Dendritic cell treated with granulocyte-macrophage colony-stimulating factor and Interleukin-4, amounts not matched to agents 40 ng/mL and 50 ng/mL, for 4 days (primary cell): ENCODE measurements around the gene PDE6G.

Source experiments
- H3K27ac Mint-ChIP-seq: one replicate; pipeline ENCODE4 v1.8.0; 2022; ENCODE audit warnings: mild to moderate bottlenecking, mixed read lengths
- H3K27me3 Mint-ChIP-seq: one replicate; pipeline ENCODE4 v1.8.0; 2022; ENCODE audit warnings: mild to moderate bottlenecking, mixed read lengths
- H3K36me3 Mint-ChIP-seq: one replicate; pipeline ENCODE4 v1.8.0; 2022; ENCODE audit warnings: low read depth, mixed read lengths
- H3K4me1 Mint-ChIP-seq: one replicate; pipeline ENCODE4 v1.8.0; 2022; ENCODE audit warnings: low read depth, mixed read lengths
- H3K4me3 Mint-ChIP-seq: one replicate; pipeline ENCODE4 v1.8.0; 2022; ENCODE audit warnings: mild to moderate bottlenecking, moderate library complexity, mixed read lengths
- H3K9me3 Mint-ChIP-seq: one replicate; pipeline ENCODE4 v1.8.0; 2022; ENCODE audit warnings: mixed read lengths
- intact Hi-C: fragments of 100-400 bp; cut with micrococcal nuclease; formaldehyde crosslinking; loops from one replicate; pipeline ENCODE4 v1.15.0; 2022

Gene PDE6G

GRCh38 chr17:81660441-81660840 lies 4.1 kb upstream of the PDE6G start:
- Mint-ChIP-seq H3K4me3 (no peak overlapping the region), H3K4me1 (peaks cover 28% of the 10 kb centered on the region), H3K27ac (no peak overlapping the region), H3K27me3 (no peaks in the 10 kb centered on the region), H3K9me3 (no peaks in the 10 kb centered on the region), H3K36me3 (peaks cover 16% of the 10 kb centered on the region)
- intact Hi-C loops = no loop called here

GRCh38 chr17:81659038-81659437 lies 2.7 kb upstream of the PDE6G start:
- Mint-ChIP-seq H3K27me3 (peaks cover 6% of the 10 kb centered on the region), H3K4me1 (peaks cover 31% of the 10 kb centered on the region), H3K36me3 (peaks cover 2% of the 10 kb centered on the region), H3K4me3 (no peak overlapping the region), H3K27ac (no peak overlapping the region), H3K9me3 (no peaks in the 10 kb centered on the region)
- intact Hi-C loops = no loop called here

- H3K27me3 Mint-ChIP-seq = peaks cover 16% of the 10 kb centered on the region
- peak overlapping the region; percentile 69 for H3K27ac Mint-ChIP-seq
- no peaks in the 10 kb centered on the region for H3K9me3 Mint-ChIP-seq
- H3K36me3 Mint-ChIP-seq = no peaks in the 10 kb centered on the region
- H3K4me1 Mint-ChIP-seq = peaks cover 44% of the 10 kb centered on the region
- intact Hi-C loops = no loop called here
- no peak overlapping the region for H3K4me3 Mint-ChIP-seq
These were observed 493 bp upstream of the PDE6G start for GRCh38 chr17:81656835-81657234.

- Mint-ChIP-seq H3K27ac (peak overlapping the region; percentile 69), H3K36me3 (no peaks in the 10 kb centered on the region), H3K4me1 (peaks cover 44% of the 10 kb centered on the region), H3K4me3 (no peak overlapping the region), H3K9me3 (no peaks in the 10 kb centered on the region), H3K27me3 (peaks cover 16% of the 10 kb centered on the region)
- intact Hi-C loops = no loop called here
These were observed 794 bp downstream of the PDE6G start for GRCh38 chr17:81655378-81656117.

GRCh38 chr17:81652906-81653771 lies 3.2 kb downstream of the PDE6G start:
- Mint-ChIP-seq H3K27ac (peak overlapping the region; percentile 77), H3K36me3 (no peaks in the 10 kb centered on the region), H3K9me3 (no peaks in the 10 kb centered on the region), H3K4me1 (peaks cover 44% of the 10 kb centered on the region), H3K4me3 (peak overlapping the region; percentile 70), H3K27me3 (peaks cover 34% of the 10 kb centered on the region)
- intact Hi-C loops = no loop called here

- peaks cover 46% of the 10 kb centered on the region for H3K27me3 Mint-ChIP-seq
- no peaks in the 10 kb centered on the region for H3K9me3 Mint-ChIP-seq
- no peaks in the 10 kb centered on the region for H3K36me3 Mint-ChIP-seq
- H3K4me3 Mint-ChIP-seq = no peak overlapping the region
- H3K27ac Mint-ChIP-seq = no peak overlapping the region
- intact Hi-C loops = no loop called here
- H3K4me1 Mint-ChIP-seq = peaks cover 35% of the 10 kb centered on the region
These were observed 4.7 kb downstream of the PDE6G start for GRCh38 chr17:81651692-81652091.

- H3K4me1 Mint-ChIP-seq = peaks cover 27% of the 10 kb centered on the region
- H3K4me3 Mint-ChIP-seq = no peak overlapping the region
- H3K27ac Mint-ChIP-seq = no peak overlapping the region
- no peaks in the 10 kb centered on the region for H3K9me3 Mint-ChIP-seq
- no peaks in the 10 kb centered on the region for H3K36me3 Mint-ChIP-seq
- intact Hi-C loops = no loop called here
- peaks cover 54% of the 10 kb centered on the region for H3K27me3 Mint-ChIP-seq
These were observed 5.4 kb downstream of the PDE6G start for GRCh38 chr17:81650951-81651350.

- Mint-ChIP-seq H3K4me1 (peaks cover 16% of the 10 kb centered on the region), H3K4me3 (no peak overlapping the region), H3K9me3 (no peaks in the 10 kb centered on the region), H3K27me3 (peaks cover 57% of the 10 kb centered on the region), H3K36me3 (no peaks in the 10 kb centered on the region), H3K27ac (no peak overlapping the region)
- intact Hi-C loops = no loop called here
These were observed 7.6 kb downstream of the PDE6G start for GRCh38 chr17:81648707-81649085.

GRCh38 chr17:81648013-81648706 lies 8.2 kb downstream of the PDE6G start:
- intact Hi-C loops = no loop called here
- Mint-ChIP-seq H3K4me3 (no peak overlapping the region), H3K36me3 (no peaks in the 10 kb centered on the region), H3K27me3 (peaks cover 52% of the 10 kb centered on the region), H3K27ac (no peak overlapping the region), H3K4me1 (peaks cover 11% of the 10 kb centered on the region), H3K9me3 (no peaks in the 10 kb centered on the region)

- intact Hi-C loops = no loop called here
- Mint-ChIP-seq H3K4me1 (peaks cover 7% of the 10 kb centered on the region), H3K36me3 (no peaks in the 10 kb centered on the region), H3K27ac (no peak overlapping the region), H3K9me3 (no peaks in the 10 kb centered on the region), H3K27me3 (peaks cover 50% of the 10 kb centered on the region), H3K4me3 (no peak overlapping the region)
These were observed 8.7 kb downstream of the PDE6G start for GRCh38 chr17:81647640-81648012.

- Mint-ChIP-seq H3K4me3 (no peak overlapping the region), H3K9me3 (no peaks in the 10 kb centered on the region), H3K27ac (no peak overlapping the region), H3K4me1 (peaks cover 7% of the 10 kb centered on the region), H3K27me3 (peaks cover 50% of the 10 kb centered on the region), H3K36me3 (no peaks in the 10 kb centered on the region)
- intact Hi-C loops = no loop called here
These were observed 9.3 kb downstream of the PDE6G start for GRCh38 chr17:81646869-81647600.

- H3K4me1 Mint-ChIP-seq = peaks cover 7% of the 10 kb centered on the region
- intact Hi-C loops = no loop called here
- no peaks in the 10 kb centered on the region for H3K9me3 Mint-ChIP-seq
- H3K36me3 Mint-ChIP-seq = no peaks in the 10 kb centered on the region
- H3K4me3 Mint-ChIP-seq = no peak overlapping the region
- H3K27ac Mint-ChIP-seq = peak overlapping the region; percentile 16
- H3K27me3 Mint-ChIP-seq = peaks cover 54% of the 10 kb centered on the region
These were observed 11.1 kb downstream of the PDE6G start for GRCh38 chr17:81644976-81645952.

GRCh38 chr17:81644496-81644895 lies 11.8 kb downstream of the PDE6G start:
- H3K4me3 Mint-ChIP-seq = no peak overlapping the region
- peak overlapping the region; percentile 16 for H3K27ac Mint-ChIP-seq
- H3K4me1 Mint-ChIP-seq = peaks cover 7% of the 10 kb centered on the region
- H3K9me3 Mint-ChIP-seq = no peaks in the 10 kb centered on the region
- no peaks in the 10 kb centered on the region for H3K36me3 Mint-ChIP-seq
- intact Hi-C loops = no loop called here
- H3K27me3 Mint-ChIP-seq = peaks cover 50% of the 10 kb centered on the region
